HG03558 (cell line): ENCODE data around the gene VPS37C.

ENCODE experiments used
- ATAC-seq: cut with Tn5 transposase; IDR thresholded peaks from one replicate; pipeline ENCODE4 v1.9.1; 2021; ENCODE audit warnings: moderate number of reproducible peaks; ENCODE audit not compliant: unreplicated experiment; ENCODE audit errors: extremely low read depth

Gene VPS37C

GRCh38 chr11:61155741-61156140 lies 5.5 kb downstream of the VPS37C start:
- no peak for ATAC-seq

- ATAC-seq = no peak
Measured at GRCh38 chr11:61155312-61155711, 5.9 kb downstream of the VPS37C start.

GRCh38 chr11:61154528-61154927 lies 6.7 kb downstream of the VPS37C start:
- ATAC-seq = no peak

GRCh38 chr11:61153593-61154095 lies 7.6 kb downstream of the VPS37C start:
- ATAC-seq = no peak

GRCh38 chr11:61152816-61153592 lies 8.2 kb downstream of the VPS37C start:
- ATAC-seq = no peak

GRCh38 chr11:61151545-61152252 lies 9.5 kb downstream of the VPS37C start:
- no peak for ATAC-seq

- ATAC-seq = no peak
Measured at GRCh38 chr11:61150706-61151544, 10.3 kb downstream of the VPS37C start.

- no peak for ATAC-seq
Measured at GRCh38 chr11:61149624-61150615, 11.3 kb downstream of the VPS37C start.

GRCh38 chr11:61147791-61148620 lies 13.2 kb downstream of the VPS37C start:
- ATAC-seq = no peak

- ATAC-seq = no peak
Measured at GRCh38 chr11:61147271-61147670, 14.0 kb downstream of the VPS37C start.

- no peak for ATAC-seq
Measured at GRCh38 chr11:61146416-61146815, 14.8 kb downstream of the VPS37C start.

GRCh38 chr11:61145228-61146005 lies 15.8 kb downstream of the VPS37C start:
- ATAC-seq = no peak

GRCh38 chr11:61144511-61145179 lies 16.6 kb downstream of the VPS37C start:
- ATAC-seq = no peak

- ATAC-seq = no peak
Measured at GRCh38 chr11:61142424-61142823, 18.8 kb downstream of the VPS37C start.

- ATAC-seq = no peak
Measured at GRCh38 chr11:61141601-61142028, 19.6 kb downstream of the VPS37C start.

GRCh38 chr11:61140416-61140815 lies 20.8 kb downstream of the VPS37C start:
- no peak for ATAC-seq

- no peak for ATAC-seq
Measured at GRCh38 chr11:61139387-61139786, 21.8 kb downstream of the VPS37C start.
